Activated naive CD8-positive, alpha-beta T cell treated with anti-CD3 and anti-CD28 coated beads, Interleukin-2, amount 10 ng/mL, durations not matched to agents 7 days and 5 days (primary cell): ENCODE results near the gene GNAZ. TPM values are rescaled to one million over a fixed set of nuclear protein-coding genes. Genes with fewer than 3 reads are reported as not detected.
A peak's percentile ranks its signal among the peaks of the same experiment; 100 is the strongest.

Experiments used
- ATAC-seq: fragments of 150-1000 bp; cut with Tn5 transposase; one replicate; pipeline ENCODE4 v1.10.0; 2021; ENCODE audit warnings: low read depth, moderate library complexity
- POLR2A ChIA-PET: fragments of 350-600 bp; sonication (Branson Sonifier 250); formaldehyde crosslinking; loops from one replicate; lab custom pipeline; 2021; ENCODE audit warnings: antibody characterized with exemption; lab: Charles Lee
- DNase-seq: peaks from one replicate; pipeline ENCODE4 v3.0.0; 2021
- H3K27ac Mint-ChIP-seq: one replicate; pipeline ENCODE4 v1.8.0; 2022; ENCODE audit warnings: mild to moderate bottlenecking, mixed read lengths
- H3K27me3 Mint-ChIP-seq: one replicate; pipeline ENCODE4 v1.8.0; 2022; ENCODE audit warnings: mild to moderate bottlenecking, moderate library complexity, mixed read lengths
- H3K36me3 Mint-ChIP-seq: one replicate; pipeline ENCODE4 v1.8.0; 2021; ENCODE audit warnings: mild to moderate bottlenecking, mixed read lengths
- H3K4me1 Mint-ChIP-seq: one replicate; pipeline ENCODE4 v1.8.0; 2021; ENCODE audit warnings: mixed read lengths
- H3K4me3 Mint-ChIP-seq: one replicate; pipeline ENCODE4 v1.8.0; 2022; ENCODE audit warnings: mild to moderate bottlenecking, moderate library complexity, mixed read lengths
- H3K9me3 Mint-ChIP-seq: one replicate; pipeline ENCODE4 v1.8.0; 2021; ENCODE audit warnings: mixed read lengths
- total RNA-seq, 2 experiments: library from RNA; stranded (reverse); gene quantifications; one replicate each; pipeline ENCODE4 v1.2.3, GENCODE V29; 2021

The GNAZ gene
- total RNA-seq, 2 experiments from 2014 or later, result 0.20 to 0.22 TPM

- H3K27me3 Mint-ChIP-seq, result peaks cover 31% of the 10 kb centered on the region
- no peaks in the 10 kb centered on the region for H3K36me3 Mint-ChIP-seq
- peaks cover 3% of the 10 kb centered on the region for H3K9me3 Mint-ChIP-seq
- ATAC-seq, result no peak
- peaks cover 2% of the 10 kb centered on the region for H3K4me1 Mint-ChIP-seq
- H3K4me3 Mint-ChIP-seq, result no peak overlapping the region
- peak; percentile 6 for DNase-seq
- POLR2A ChIA-PET, result no interaction called here
- H3K27ac Mint-ChIP-seq, result no peak overlapping the region
Measured at GRCh38 chr22:23054531-23055257, 15.6 kb upstream of the GNAZ start.

GRCh38 chr22:23055449-23056179 is 14.7 kb upstream of the GNAZ start:
- peaks cover 26% of the 10 kb centered on the region for H3K27me3 Mint-ChIP-seq
- H3K4me3 Mint-ChIP-seq, result no peak overlapping the region

DNA sequence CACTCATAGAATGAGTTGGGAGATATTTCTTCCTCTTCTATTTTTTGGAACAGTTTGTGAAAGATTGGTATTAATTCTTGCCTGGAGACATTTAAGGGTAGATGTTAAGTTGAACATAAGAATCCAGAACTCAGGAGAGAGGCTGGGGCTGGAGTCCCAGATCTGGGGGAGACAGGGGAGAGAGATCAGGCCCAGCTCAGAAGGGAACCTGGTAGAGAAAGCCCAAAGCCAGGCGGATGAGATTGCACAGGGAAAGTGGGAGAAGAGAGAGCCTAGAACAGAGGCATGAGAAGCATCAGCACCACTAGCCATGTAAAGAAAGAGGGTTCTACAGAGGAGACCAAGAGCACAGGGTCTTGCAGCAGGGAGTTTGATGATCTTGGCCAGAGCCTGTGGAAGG is 13.0 kb upstream of the GNAZ start:
- no peak overlapping the region for H3K27ac Mint-ChIP-seq
- H3K4me1 Mint-ChIP-seq, result no peaks in the 10 kb centered on the region
- no peak for ATAC-seq
- H3K36me3 Mint-ChIP-seq, result no peaks in the 10 kb centered on the region
- no peak overlapping the region for H3K4me3 Mint-ChIP-seq
- POLR2A ChIA-PET, result no interaction called here
- peaks cover 3% of the 10 kb centered on the region for H3K9me3 Mint-ChIP-seq
- DNase-seq, result no peak
- H3K27me3 Mint-ChIP-seq, result peaks cover 14% of the 10 kb centered on the region

More at GRCh38 chr22:23055449-23056179, 14.7 kb upstream of the GNAZ start:
- Mint-ChIP-seq H3K27ac (no peak overlapping the region), H3K9me3 (peaks cover 3% of the 10 kb centered on the region), H3K36me3 (no peaks in the 10 kb centered on the region), H3K4me1 (peaks cover 2% of the 10 kb centered on the region)
- DNase-seq (no peak), ATAC-seq (no peak)
- POLR2A ChIA-PET, result no interaction called here

- POLR2A ChIA-PET, result no interaction called here
- Mint-ChIP-seq H3K9me3 (peaks cover 3% of the 10 kb centered on the region), H3K4me3 (no peak overlapping the region)
Measured at GRCh38 chr22:23058063-23058462, 12.3 kb upstream of the GNAZ start.

GRCh38 chr22:23058481-23059283 is 11.6 kb upstream of the GNAZ start:
- H3K4me1 Mint-ChIP-seq, result no peaks in the 10 kb centered on the region
- peak; percentile 15 for DNase-seq
- H3K27ac Mint-ChIP-seq, result no peak overlapping the region
- H3K4me3 Mint-ChIP-seq, result no peak overlapping the region
- POLR2A ChIA-PET, result no interaction called here
- H3K27me3 Mint-ChIP-seq, result peaks cover 12% of the 10 kb centered on the region
- ATAC-seq, result no peak
- H3K36me3 Mint-ChIP-seq, result no peaks in the 10 kb centered on the region
- peaks cover 3% of the 10 kb centered on the region for H3K9me3 Mint-ChIP-seq

More at GRCh38 chr22:23058063-23058462, 12.3 kb upstream of the GNAZ start:
- DNase-seq, result peak; percentile 9
- no peak overlapping the region for H3K27ac Mint-ChIP-seq
- H3K27me3 Mint-ChIP-seq, result peaks cover 14% of the 10 kb centered on the region
- no peaks in the 10 kb centered on the region for H3K36me3 Mint-ChIP-seq
- no peak for ATAC-seq
- no peaks in the 10 kb centered on the region for H3K4me1 Mint-ChIP-seq

- H3K27me3 Mint-ChIP-seq, result peaks cover 12% of the 10 kb centered on the region
- H3K4me3 Mint-ChIP-seq, result no peak overlapping the region
- H3K36me3 Mint-ChIP-seq, result no peaks in the 10 kb centered on the region
- peaks cover 3% of the 10 kb centered on the region for H3K9me3 Mint-ChIP-seq
- H3K4me1 Mint-ChIP-seq, result no peaks in the 10 kb centered on the region
- POLR2A ChIA-PET, result no interaction called here
- peak; percentile 13 for DNase-seq
- H3K27ac Mint-ChIP-seq, result no peak overlapping the region
- no peak for ATAC-seq
Measured at GRCh38 chr22:23059284-23059948, 10.9 kb upstream of the GNAZ start.

- H3K9me3 Mint-ChIP-seq, result no peaks in the 10 kb centered on the region
- no peak overlapping the region for H3K4me3 Mint-ChIP-seq
- H3K36me3 Mint-ChIP-seq, result no peaks in the 10 kb centered on the region
- H3K4me1 Mint-ChIP-seq, result no peaks in the 10 kb centered on the region
- ATAC-seq, result no peak
- DNase-seq, result peak; percentile 14
- H3K27ac Mint-ChIP-seq, result no peak overlapping the region
- H3K27me3 Mint-ChIP-seq, result peaks cover 12% of the 10 kb centered on the region
- POLR2A ChIA-PET, result no interaction called here
Measured at GRCh38 chr22:23060612-23061400, 9.5 kb upstream of the GNAZ start.

DNA sequence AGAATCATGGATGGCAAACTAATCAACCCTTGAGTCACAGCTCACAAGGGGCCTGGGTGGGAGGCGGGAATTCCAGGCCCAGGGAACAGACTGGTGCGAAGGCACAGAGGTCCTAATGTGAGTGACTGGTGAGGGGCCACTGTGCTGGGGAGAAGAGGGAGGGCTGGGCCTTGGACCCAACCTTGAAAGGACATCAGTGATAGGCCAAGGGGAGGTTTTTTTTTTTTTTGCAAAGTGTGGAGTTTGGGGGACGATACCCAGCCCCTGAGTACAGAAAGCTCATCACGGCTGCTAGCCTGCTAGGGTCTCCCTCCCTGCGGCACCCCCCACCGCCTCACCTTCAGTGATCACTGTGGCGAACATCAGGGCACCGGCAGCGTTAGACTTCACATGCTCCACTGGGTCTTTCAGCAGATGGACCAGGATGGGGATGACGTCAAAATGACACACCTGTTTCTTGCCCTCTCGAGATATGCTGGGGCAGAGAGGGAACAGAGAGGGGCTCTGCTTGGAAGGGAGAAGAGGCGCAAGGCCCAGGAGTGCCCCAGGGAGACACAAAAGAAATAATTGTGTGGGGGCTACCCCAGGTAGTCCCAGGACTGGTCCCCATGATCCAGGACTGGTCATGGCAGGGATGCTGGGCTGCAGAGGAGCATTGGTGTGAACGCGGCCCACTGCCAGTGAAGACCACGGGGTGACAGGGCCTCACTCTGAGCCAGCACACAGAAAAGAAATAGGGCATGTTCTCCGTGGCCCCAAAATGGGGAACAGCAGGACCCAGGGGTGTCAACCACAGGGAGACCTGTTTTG is 8.6 kb upstream of the GNAZ start:
- no peaks in the 10 kb centered on the region for H3K9me3 Mint-ChIP-seq
- no peak overlapping the region for H3K4me3 Mint-ChIP-seq
- ATAC-seq (no peak), DNase-seq (peak; percentile 4)
- H3K27me3 Mint-ChIP-seq, result peaks cover 7% of the 10 kb centered on the region
- H3K27ac Mint-ChIP-seq, result no peak overlapping the region
- no peaks in the 10 kb centered on the region for H3K4me1 Mint-ChIP-seq
- no peaks in the 10 kb centered on the region for H3K36me3 Mint-ChIP-seq
- POLR2A ChIA-PET, result no interaction called here

DNA sequence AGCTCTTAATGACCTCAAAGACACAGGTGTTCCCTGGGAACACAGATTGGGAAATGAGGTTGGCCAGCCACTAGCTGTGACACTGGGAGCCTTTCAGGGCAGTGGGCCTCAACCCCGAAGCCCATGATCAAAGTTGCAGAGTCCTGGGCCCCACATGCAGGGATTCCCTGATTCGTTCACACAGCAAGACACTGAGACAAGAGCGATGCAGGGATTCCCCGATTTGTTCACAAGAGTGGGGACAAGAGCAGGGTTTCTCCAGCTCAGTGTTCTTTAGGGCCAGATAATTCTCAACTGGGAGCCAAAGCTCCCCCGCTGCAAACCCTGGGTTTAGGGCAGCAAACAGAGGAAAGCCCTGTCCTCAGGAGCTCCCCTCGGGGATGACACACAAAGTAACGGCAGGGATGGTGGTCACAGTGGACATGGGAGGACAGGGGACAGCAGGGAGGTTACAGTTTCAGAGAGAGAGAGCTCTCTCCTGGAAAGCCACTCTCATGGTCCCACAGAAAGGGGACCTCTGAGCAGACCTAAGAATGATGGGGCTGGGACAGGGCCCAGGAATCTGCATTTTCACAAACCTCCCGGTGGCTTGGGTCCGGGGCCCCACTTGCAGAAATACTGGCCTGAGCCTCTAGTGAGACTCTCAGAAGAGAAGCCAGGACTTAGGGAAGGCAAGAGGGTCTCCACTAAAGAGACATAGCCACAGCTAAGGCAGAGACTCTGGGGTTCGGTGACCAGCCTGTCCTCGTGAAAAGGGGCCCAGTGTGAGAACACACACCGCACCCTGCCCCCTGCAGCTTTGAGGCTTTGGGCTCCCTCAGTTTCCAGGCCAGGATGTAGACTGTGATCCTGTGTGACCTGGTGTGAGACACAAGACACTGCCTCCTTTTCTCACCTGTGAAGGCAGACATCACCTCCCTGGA is 7.4 kb upstream of the GNAZ start:
- POLR2A ChIA-PET, result interaction anchor here (0.6 kb wide), 1 partner anchor 37 kb away, joined by 3 read pairs; no protein-coding TSS in a partner anchor
- DNase-seq (no peak), ATAC-seq (no peak)
- H3K27me3 Mint-ChIP-seq, result peaks cover 5% of the 10 kb centered on the region
- no peaks in the 10 kb centered on the region for H3K4me1 Mint-ChIP-seq
- H3K4me3 Mint-ChIP-seq, result no peak overlapping the region
- no peaks in the 10 kb centered on the region for H3K36me3 Mint-ChIP-seq
- no peaks in the 10 kb centered on the region for H3K9me3 Mint-ChIP-seq
- H3K27ac Mint-ChIP-seq, result no peak overlapping the region

DNA sequence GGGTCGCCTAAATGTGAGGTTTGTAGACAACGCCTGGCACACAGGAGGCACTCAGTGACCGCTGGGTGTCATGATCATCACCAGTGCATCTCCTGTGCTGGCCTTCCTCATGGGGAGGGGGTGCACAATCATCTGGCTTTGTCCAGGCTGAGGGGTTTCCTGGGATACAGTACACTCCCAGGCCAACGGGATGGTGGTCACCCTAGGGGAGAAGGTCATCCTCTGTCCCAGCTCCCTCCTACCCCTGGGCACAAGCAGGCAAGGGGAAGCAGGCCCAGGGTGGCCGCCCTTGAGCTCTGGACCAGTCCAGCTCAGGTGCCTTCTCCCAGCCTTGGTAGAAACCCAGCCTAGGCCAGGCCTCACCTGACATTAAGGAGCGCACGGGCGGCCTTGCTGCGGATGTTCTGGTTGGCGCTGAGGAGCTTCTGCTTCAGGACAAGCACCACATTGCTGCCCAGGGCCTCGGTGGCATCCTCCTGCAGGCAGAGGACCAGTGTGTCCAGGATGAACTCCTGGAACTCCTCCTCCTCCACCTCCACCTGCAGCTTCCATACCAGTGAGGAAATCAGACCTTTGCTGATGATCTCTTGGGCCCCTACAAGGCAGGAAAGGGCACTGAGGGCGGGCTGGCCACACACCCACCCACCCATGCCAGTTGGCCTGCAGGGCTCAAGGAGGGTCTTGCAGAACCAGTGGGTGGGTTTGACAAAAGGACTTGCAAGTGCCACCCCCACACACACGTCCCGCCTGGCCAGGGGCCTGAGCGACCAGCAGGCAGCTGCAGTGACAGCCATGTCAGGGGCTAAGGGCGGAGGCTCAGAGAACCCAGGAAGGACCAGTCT is 6.6 kb upstream of the GNAZ start:
- Mint-ChIP-seq H3K4me1 (no peaks in the 10 kb centered on the region), H3K36me3 (no peaks in the 10 kb centered on the region), H3K9me3 (no peaks in the 10 kb centered on the region), H3K27me3 (peaks cover 10% of the 10 kb centered on the region), H3K27ac (no peak overlapping the region), H3K4me3 (no peak overlapping the region)
- DNase-seq (peak; percentile 20), ATAC-seq (no peak)
- POLR2A ChIA-PET, result interaction anchor here (0.6 kb wide), 1 partner anchor 38 kb away, joined by 3 read pairs; no protein-coding TSS in a partner anchor
